Activated effector memory CD4-positive, alpha-beta T cell treated with anti-CD3 and anti-CD28 coated beads, Interleukin-2, amount 50 U/mL, for 16 hours (primary cell): Measurements from ENCODE around the gene PTPRT.

Source experiments
- DNase-seq: peaks from one replicate; pipeline ENCODE4 v3.0.0-alpha.2; 2020

PTPRT gene

DNA sequence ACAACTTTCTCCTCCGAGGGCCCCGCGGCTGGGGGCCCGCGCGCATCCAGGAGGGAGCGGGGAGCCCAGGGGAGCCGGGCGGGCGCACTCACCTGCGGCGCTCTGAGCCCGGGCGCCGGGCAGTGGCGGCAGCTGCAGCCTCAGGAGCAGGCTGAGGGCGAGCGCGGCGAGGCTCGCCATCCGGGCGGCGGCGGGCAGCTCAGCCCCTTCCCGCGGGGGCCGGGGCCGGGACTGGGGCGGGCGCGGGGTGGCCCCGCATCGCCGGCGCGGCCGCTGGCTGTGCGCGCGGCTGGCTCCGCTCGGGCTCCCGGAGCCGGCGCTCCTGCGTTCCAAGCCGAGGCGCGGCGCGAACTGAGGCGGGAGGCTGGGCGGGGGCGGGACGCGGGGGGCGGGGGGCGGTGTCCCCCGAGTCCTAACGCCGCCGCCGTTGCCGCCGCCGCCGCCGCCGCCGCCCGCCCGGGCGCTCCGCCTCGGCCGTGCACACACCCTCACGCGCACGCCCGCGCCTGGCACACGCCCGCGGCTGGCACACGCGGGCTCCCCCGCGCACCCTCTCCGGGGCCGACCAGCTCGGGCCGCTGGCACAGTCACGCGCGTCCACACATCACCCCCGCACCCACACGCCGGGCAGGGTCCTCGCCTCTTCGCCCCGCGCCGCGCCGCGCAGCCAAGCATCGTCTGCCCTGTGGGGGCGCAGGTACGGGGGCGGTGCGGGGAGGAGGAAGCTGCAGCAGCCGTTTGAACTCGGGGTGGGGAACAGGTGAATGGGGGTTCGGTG is at the start of gene PTPRT:
TSS of gene PTPRT (minus strand) at position 353 of the 778 bp plus-strand sequence. CDS start at position 180, 173 bp downstream.
- no peak for DNase-seq

GRCh38 chr20:43238833-43239232 is 49.1 kb upstream of the PTPRT start:
- DNase-seq: no peak

DNA sequence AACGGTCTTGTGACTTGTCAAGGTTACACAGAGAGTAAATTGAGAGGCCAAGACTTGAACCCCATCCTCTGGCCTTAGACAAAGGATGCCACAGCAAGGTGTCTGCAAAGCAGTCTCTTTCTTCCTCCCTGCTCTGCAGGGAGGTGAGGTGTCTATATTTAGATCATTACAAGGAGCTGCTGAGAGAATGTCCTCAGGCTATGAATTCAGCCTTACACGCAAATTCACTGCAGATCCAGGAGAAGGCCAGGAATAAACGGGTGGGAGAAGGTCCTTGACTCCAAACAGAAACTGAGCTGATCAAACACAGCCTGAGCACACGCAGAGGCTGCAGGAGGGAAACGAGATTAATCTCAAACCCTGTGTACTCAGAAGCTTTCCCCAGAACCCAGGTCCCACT is 48.6 kb upstream of the PTPRT start:
- no peak for DNase-seq

DNA sequence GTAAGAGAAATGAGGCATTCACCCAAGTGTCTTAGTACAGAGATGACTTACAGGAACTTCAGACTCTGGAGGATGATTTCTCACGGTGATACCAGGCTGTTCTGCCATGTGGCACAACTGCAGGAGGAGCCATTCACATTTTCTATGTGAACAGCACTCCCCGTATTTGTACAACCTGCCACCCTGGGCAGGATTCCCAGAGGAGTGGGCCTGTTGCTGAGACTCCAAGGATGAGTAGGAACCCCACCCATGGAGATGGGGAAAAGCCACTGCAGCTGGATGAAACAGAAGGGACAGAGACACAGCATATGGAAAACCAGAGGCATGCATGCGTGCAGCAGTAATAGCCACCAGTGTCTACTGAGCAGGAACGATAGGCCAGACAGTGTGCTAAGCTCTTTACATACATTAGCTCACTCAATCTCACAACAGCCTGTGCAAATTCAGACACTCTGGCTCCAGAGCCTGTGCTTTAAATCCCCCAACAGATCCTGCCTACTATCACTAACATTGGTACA is 48.0 kb upstream of the PTPRT start:
- DNase-seq: no peak

- DNase-seq: no peak
Measured at GRCh38 chr20:43235998-43236397, 46.3 kb upstream of the PTPRT start.

DNA sequence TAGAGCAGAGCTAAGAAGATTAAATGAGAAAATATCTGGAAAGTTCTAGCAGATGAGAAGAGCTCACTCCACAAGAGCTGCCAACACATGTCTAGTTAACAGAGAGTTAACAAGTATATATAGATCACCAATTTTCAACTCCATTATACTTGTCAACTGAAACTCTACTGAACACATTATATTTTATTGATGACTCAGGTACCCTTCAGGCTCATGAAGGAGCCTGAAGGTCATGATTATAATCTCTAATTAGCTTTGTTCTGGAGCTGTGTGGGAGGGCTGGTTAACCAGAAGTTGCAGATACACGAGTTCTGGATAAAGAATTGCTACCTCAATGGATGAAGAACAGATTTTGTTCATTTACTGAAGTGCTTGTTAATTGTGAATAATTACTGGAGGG is 42.1 kb upstream of the PTPRT start:
- no peak for DNase-seq

- no peak for DNase-seq
Measured at GRCh38 chr20:43229696-43230095, 40.0 kb upstream of the PTPRT start.

- DNase-seq: no peak
Measured at GRCh38 chr20:43220612-43221011, 30.9 kb upstream of the PTPRT start.

GRCh38 chr20:43210901-43211300 is 21.2 kb upstream of the PTPRT start:
- DNase-seq: no peak

- DNase-seq: no peak
Measured at GRCh38 chr20:43209831-43210230, 20.1 kb upstream of the PTPRT start.

- DNase-seq: no peak
Measured at GRCh38 chr20:43205699-43206098, 16.0 kb upstream of the PTPRT start.

- no peak for DNase-seq
Measured at GRCh38 chr20:43202100-43202499, 12.4 kb upstream of the PTPRT start.

DNA sequence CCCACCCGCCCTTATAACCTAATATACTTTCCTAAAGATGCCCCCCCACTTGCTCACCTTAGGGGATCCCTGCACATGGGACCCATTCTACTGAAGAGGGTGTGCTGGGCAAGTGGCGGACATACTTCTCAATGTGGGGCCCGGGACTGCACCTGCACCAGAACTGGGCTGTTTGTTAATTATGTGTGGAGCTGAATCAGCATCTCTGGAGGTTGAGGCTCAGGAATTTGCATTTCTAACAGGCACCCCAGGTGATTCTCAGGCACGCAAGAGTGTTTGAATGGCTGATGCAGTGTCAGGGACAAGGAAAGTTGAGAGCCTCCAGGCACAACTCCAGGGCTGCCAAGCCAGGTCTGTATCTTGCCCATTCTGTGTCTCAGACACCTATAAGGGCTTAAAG is 8.9 kb upstream of the PTPRT start:
- DNase-seq: no peak

GRCh38 chr20:43196243-43196642 is 6.5 kb upstream of the PTPRT start:
- no peak for DNase-seq

DNA sequence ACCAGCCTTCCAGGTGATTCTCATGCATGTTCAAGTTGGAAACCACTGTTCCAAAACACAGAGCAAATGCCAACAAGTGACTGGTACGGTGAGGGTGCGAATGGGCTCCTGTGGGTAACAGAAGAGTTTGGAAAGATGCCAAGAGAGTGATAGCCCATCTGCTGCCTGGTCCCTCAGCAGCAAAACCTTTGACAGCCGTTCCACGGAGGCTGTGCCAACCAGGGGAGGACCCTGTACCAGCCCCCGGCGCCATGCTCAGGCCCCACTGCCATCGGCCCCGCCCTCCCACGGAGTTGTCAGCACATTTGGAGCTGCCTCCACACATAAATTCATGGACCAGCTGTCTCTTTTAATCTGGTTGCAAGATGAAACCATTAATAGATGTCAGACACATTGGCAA is 4.4 kb upstream of the PTPRT start:
- no peak for DNase-seq

GRCh38 chr20:43193443-43193842 is 3.7 kb upstream of the PTPRT start:
- no peak for DNase-seq

GRCh38 chr20:43191946-43192863 is 2.5 kb upstream of the PTPRT start:
- DNase-seq: no peak

GRCh38 chr20:43191143-43191542 is 1.4 kb upstream of the PTPRT start:
- DNase-seq: no peak

GRCh38 chr20:43190332-43190953 is 737 bp upstream of the PTPRT start:
- no peak for DNase-seq

DNA sequence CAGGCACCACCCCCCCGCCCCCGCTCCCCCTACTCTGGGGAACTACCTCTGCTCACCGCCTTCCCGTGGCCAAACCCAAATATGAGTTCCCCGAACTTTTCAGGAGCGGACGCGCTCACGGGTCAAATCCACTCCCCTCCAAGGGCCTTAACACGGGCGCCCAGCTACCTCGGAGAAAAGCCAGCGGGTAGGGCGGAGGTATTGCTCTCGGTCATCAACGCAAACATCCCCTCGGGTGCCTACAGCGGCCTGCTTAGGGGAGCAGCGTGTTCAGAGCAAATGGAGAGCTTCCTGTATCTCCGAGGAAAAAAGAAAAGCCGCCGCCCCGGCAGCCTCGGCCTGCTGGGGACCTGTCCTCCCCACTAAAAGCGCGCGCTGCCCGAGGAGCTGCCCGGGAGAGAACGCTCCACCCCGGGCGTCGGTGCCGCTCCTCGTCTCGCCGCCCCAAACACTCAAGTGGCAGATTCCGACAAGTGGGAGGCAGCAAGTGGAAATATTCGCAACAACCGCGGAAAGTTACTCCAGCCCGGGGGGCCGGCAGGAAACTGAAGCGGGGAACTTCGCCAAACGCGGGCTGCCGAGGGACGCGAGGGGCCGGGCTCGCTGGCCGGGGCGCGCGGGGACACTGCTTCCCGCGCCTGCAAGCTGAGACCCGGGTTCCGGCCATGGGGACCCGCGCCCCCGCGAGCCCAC is 699 bp downstream of the PTPRT start:
- DNase-seq: no peak

DNA sequence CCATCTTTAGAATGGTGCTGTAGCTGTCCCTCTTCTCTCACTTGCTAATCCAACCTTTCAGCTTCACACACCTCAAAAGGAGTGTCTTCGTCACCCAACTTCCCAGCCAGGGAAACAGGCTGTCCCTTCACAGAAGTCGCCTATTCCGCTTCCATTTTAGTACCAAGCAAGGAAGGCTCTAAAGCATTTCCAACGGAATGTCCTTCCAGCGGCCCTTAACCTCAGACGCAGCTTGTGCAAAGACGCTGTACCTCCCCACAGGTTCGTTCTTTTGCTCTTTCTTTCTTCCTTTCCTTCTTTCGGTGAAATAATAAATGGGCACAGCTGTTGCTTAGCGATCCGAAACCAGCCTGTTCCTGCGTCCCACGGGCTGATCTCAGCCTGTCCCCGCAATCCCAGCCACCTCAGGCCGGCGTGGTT is 1.5 kb downstream of the PTPRT start:
- no peak for DNase-seq

GRCh38 chr20:43187476-43188233 is 2.1 kb downstream of the PTPRT start:
- peak; percentile 81 for DNase-seq
